Lung (tissue), 12 donors: Measurements from ENCODE around the gene NLN. TPM values are rescaled to one million over a fixed set of nuclear protein-coding genes. Genes with fewer than 3 reads are reported as not detected.

Experiments
- ATAC-seq: fragments of 200-7000 bp; cut with Tn5 transposase; one replicate; pipeline ENCODE4 v1.9.1; 2020; ENCODE audit warnings: moderate number of reproducible peaks; ENCODE audit not compliant: insufficient read depth, low FRiP score
- DNase-seq, 3 donors: peaks; one replicate each; pipeline ENCODE4 v3.0.0-alpha.2; 2013 to 2017
- H3K27ac ChIP-seq, 2 donors: one replicate each; pipeline ENCODE4 v1.5.1; 2013; ENCODE audit warnings: mild to moderate bottlenecking in 2 of 2, moderate library complexity in 2 of 2, control low read depth in 1 of 2, inconsistent platforms in 1 of 2, low read depth in 1 of 2, low read length in 1 of 2
- H3K27me3 ChIP-seq, 3 donors: one replicate each; pipeline ENCODE4 v1.5.1; 2013; ENCODE audit warnings: low read length in 2 of 3; ENCODE audit not compliant: control insufficient read depth in 3 of 3, insufficient read depth in 3 of 3
- H3K36me3 ChIP-seq, 4 donors: one replicate each; pipeline ENCODE4 v1.5.1; 2013; ENCODE audit warnings: low read length in 4 of 4, mild to moderate bottlenecking in 1 of 4, moderate library complexity in 1 of 4; ENCODE audit not compliant: control insufficient read depth in 4 of 4, insufficient read depth in 4 of 4
- H3K4me1 ChIP-seq, 5 donors: one replicate each; pipeline ENCODE4 v1.5.1; 2013; ENCODE audit warnings: low read length in 5 of 5, mild to moderate bottlenecking in 2 of 5, moderate library complexity in 1 of 5; ENCODE audit not compliant: control insufficient read depth in 5 of 5, insufficient read depth in 5 of 5
- H3K4me3 ChIP-seq: one replicate; pipeline ENCODE4 v1.5.1; 2013; ENCODE audit warnings: mild to moderate bottlenecking, control low read depth, moderate library complexity
- H3K9ac ChIP-seq, 2 donors: one replicate each; pipeline ENCODE4 v1.5.1; 2013; ENCODE audit warnings: low read length in 2 of 2, control low read depth in 1 of 2; ENCODE audit not compliant: insufficient read depth in 1 of 2
- H3K9me3 ChIP-seq, 4 donors: one replicate each; pipeline ENCODE4 v1.5.1; 2013; ENCODE audit warnings: low read length in 3 of 4, mild to moderate bottlenecking in 1 of 4, moderate library complexity in 1 of 4; ENCODE audit not compliant: control insufficient read depth in 4 of 4, insufficient read depth in 3 of 4
- CTCF ChIP-seq: IDR thresholded peaks from 2 replicates; pipeline ENCODE4 v1.5.1; 2012; ENCODE audit warnings: mild to moderate bottlenecking; ENCODE audit errors: control extremely low read depth, extremely low read depth
- WGBS, 2 donors: extraction: QIAGEN DNeasy Blood & Tissue Kit; methylation state at CpG; one replicate each; pipeline ENCODE4 v1.1.7; 2013; 5-methylcytosine and 5-hydroxymethylcytosine counted together
- polyA plus RNA-seq, 2 donors: library from polyadenylated mRNA; stranded (reverse); fragments of 200-250 nt; gene quantifications; one replicate each; pipeline ENCODE4 v1.2.1, GENCODE V29; 2013
- total RNA-seq, 2 donors: library from RNA; depleted of rRNA in 1 of 2; stranded (reverse); fragments of >200 nt in 1 of 2; gene quantifications; one replicate each; pipeline ENCODE4 v1.2.1, GENCODE V29; 2014 to 2021
- donor health status: control.
- donor health status: control.
- donor health status: Bipolar disorder and iron deficiency.
- donor health status: healthy.
- donor health status: DM: yes; HTN: yes; CAD: no.

Gene NLN
- total and polyA plus RNA-seq, 4 donors: 2.9 to 21.3 (median 11.8) TPM

GRCh38 chr5:65815161-65815560, 93.2 kb downstream of the NLN start:
- ATAC-seq (no peak), DNase-seq (peak in 1 of 3 donors; percentile 14)
- Histone ChIP-seq H3K27ac (no peak overlapping the region), H3K36me3 (peaks cover 0 to 2% (median 0%) of the 10 kb centered on the region in 4 donors), H3K9ac (no peak overlapping the region), H3K9me3 (no peaks in the 10 kb centered on the region), H3K27me3 (no peaks in the 10 kb centered on the region), H3K4me3 (no peak overlapping the region), H3K4me1 (peaks cover 0 to 2% (median 0%) of the 10 kb centered on the region in 5 donors)
- 81 to 98% methylated on average over 1 of the region's 1 CpG for WGBS, 2 donors
- TF ChIP-seq CTCF: no peak

- Histone ChIP-seq H3K4me3 (no peak overlapping the region), H3K9me3 (no peaks in the 10 kb centered on the region), H3K27me3 (no peaks in the 10 kb centered on the region), H3K27ac (no peak overlapping the region), H3K4me1 (peaks cover 0 to 2% (median 0%) of the 10 kb centered on the region in 5 donors), H3K9ac (no peak overlapping the region), H3K36me3 (peaks cover 0 to 2% (median 0%) of the 10 kb centered on the region in 4 donors)
- no peak for TF ChIP-seq CTCF
- no peak for ATAC-seq
- no peak for DNase-seq
- WGBS, 2 donors: 64 to 84% methylated on average over 2 of the region's 2 CpGs
Observed at GRCh38 chr5:65816729-65817128, 94.7 kb downstream of the NLN start.

DNA sequence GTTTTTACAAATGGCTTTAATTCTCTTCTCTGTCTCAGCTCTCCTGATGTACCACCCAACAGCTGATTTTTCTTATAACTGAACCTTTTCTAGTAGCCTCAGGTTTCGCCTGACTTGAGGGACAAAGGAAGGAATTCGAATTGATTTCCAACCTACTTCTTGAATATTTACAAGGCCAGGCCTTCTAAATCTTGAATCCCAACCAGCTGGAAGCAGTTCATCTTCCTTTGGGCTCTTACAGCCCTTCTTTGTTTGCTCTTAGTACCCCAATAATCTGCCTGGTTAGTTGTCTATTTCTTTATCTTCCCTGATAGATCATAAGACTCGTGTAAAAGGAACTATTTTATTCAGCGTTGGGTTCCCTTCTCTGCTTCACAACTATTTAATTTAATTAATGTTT, 95.9 kb downstream of the NLN start:
- Histone ChIP-seq H3K9me3 (no peaks in the 10 kb centered on the region), H3K4me1 (peaks cover 0 to 2% (median 0%) of the 10 kb centered on the region in 5 donors), H3K27ac (no peak overlapping the region), H3K9ac (no peak overlapping the region), H3K27me3 (no peaks in the 10 kb centered on the region), H3K36me3 (peaks cover 0 to 2% (median 0%) of the 10 kb centered on the region in 4 donors), H3K4me3 (no peak overlapping the region)
- 94 to 96% methylated on average over 4 of the region's 4 CpGs for WGBS, 2 donors
- ATAC-seq (no peak), DNase-seq (no peak)
- no peak for TF ChIP-seq CTCF

GRCh38 chr5:65818592-65818991, 96.6 kb downstream of the NLN start:
- Histone ChIP-seq H3K4me3 (no peak overlapping the region), H3K27me3 (no peaks in the 10 kb centered on the region), H3K27ac (no peak overlapping the region), H3K36me3 (no peaks in the 10 kb centered on the region), H3K9me3 (no peaks in the 10 kb centered on the region), H3K4me1 (peaks cover 0 to 2% (median 0%) of the 10 kb centered on the region in 5 donors), H3K9ac (no peak overlapping the region)
- DNase-seq (no peak), ATAC-seq (no peak)
- WGBS, 2 donors: 96% methylated on average over 4 of the region's 4 CpGs
- TF ChIP-seq CTCF: no peak
